Prostate gland (tissue), 2 donors: ENCODE data around the gene PRKAR1B.
"Not testable (repeated sequence)": the region's sequence is repeated elsewhere in the genome, so short reads cannot be mapped to it uniquely, and the experiment has no call there.

Experiments used
- CTCF ChIP-seq, 4 experiments: fragments of 200-600 bp in 2 of 4; fragments of 450-650 bp in 2 of 4; sonication (generic) in 2 of 4; IDR thresholded peaks; 1 replicate in 3 of 4; 2 replicates in 1 of 4; pipeline ENCODE4 v1.5.1; 2016 to 2019; ENCODE audit warnings: antibody characterized with exemption in 4 of 4, mild to moderate bottlenecking in 2 of 4, moderate library complexity in 2 of 4
- POLR2A ChIP-seq: fragments of 450-650 bp; IDR thresholded peaks from one replicate; pipeline ENCODE4 v1.6.1; 2016; ENCODE audit warnings: antibody characterized with exemption, mild to moderate bottlenecking
- POLR2AphosphoS5 ChIP-seq: sonication (generic); formaldehyde crosslinking; IDR thresholded peaks from one replicate; pipeline ENCODE4 v1.6.1; 2017; ENCODE audit warnings: antibody characterized with exemption

GRCh38 chr7:657010-657409 is 70.1 kb downstream of the PRKAR1B start:
- not testable (repeated sequence) for TF ChIP-seq CTCF (IDR thresholded peaks at IDR 0.05); POLR2A; POLR2AphosphoS5
